ENCODE measurements around the gene DDIT4. TPM values are rescaled to one million over a fixed set of nuclear protein-coding genes. Genes with fewer than 3 reads are reported as not detected.

Gene DDIT4
- total RNA-seq, 1 donor from 2014 or later = 36.9 TPM

DNA sequence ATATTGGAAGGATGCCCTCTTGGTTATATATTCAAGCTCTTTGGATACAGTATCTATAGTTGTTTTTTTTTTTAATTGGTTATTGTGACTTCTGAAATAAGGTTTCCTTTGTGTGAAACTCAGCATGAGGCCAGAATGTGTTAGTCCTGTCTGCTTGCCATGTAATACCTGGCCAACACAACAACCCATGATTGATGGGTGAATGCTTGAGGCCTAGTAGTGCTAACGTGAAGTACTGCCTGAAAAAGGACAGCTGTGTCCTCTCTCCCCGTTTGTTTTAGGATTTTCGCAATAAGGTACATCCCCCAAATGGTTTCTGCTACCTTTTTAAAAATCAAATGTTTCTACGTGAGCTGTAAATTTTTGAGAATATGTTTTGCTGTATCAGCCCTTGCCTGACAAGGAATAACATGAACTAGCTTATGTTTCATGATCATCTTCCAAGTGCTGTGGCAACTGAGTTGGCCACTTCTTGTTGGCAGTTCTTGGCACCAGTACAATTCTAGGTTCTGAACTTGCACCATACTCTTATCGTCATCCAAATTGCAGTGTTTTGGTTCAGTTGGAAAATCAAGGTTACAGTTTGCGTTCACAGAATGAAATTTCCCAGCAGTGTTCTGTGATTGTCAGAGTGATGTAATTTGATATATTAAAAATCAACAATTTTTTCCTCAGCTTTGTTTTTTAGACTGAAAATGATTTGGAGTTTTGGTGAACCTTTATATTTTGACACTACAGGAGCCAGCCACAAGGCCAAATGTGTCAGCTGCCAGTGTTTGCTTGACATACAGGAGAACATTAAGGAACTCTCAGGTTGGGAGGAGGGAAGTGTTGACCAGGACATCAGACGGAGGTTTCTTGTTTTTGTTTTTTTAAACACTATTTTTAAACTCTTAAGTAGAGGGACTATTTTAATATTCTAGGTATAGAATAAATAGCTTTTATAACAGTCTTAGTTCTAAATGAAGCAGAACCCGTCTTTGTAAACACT, 44.2 kb upstream of the DDIT4 start:
- TF ChIP-seq, protein P1, sequence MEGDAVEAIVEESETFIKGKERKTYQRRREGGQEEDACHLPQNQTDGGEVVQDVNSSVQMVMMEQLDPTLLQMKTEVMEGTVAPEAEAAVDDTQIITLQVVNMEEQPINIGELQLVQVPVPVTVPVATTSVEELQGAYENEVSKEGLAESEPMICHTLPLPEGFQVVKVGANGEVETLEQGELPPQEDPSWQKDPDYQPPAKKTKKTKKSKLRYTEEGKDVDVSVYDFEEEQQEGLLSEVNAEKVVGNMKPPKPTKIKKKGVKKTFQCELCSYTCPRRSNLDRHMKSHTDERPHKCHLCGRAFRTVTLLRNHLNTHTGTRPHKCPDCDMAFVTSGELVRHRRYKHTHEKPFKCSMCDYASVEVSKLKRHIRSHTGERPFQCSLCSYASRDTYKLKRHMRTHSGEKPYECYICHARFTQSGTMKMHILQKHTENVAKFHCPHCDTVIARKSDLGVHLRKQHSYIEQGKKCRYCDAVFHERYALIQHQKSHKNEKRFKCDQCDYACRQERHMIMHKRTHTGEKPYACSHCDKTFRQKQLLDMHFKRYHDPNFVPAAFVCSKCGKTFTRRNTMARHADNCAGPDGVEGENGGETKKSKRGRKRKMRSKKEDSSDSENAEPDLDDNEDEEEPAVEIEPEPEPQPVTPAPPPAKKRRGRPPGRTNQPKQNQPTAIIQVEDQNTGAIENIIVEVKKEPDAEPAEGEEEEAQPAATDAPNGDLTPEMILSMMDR (IDR thresholded peaks at IDR 0.05; ENCODE audit: unreplicated experiment) = no peak
- H3K36me3 Mint-ChIP-seq (ENCODE audit: insufficient read depth) = peaks cover 16% of the 10 kb centered on the region
- no peaks in the 10 kb centered on the region for H3K27me3 Mint-ChIP-seq
- H3K27ac Mint-ChIP-seq = peak overlapping the region; percentile 92
- peaks cover 17% of the 10 kb centered on the region for H3K4me1 Mint-ChIP-seq (ENCODE audit: low read depth)
- no peak for DNase-seq (ENCODE audit: low spot score, unreplicated experiment)
- no peak overlapping the region for H3K4me3 Mint-ChIP-seq (ENCODE audit: low read depth)
- H3K9me3 Mint-ChIP-seq (ENCODE audit: low read depth) = no peaks in the 10 kb centered on the region

DNA sequence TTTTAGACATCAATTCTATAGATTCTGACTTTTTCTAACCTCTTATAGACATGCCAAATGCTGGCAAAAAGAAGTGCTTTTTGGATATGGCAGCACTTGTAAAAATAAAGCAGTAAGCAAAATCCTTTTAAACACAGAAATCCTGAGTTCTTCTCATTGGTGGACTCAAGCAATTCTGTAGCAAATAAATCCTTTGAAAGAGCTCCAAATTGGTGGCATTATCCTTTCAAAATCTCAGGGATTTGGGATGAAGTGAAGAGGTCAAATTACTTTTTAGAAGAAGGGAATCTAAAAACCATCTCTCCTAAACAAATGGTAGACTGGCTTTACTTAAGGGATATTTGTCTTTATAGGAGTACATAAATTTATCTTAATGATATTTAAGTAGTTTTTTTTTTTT, 40.1 kb upstream of the DDIT4 start:
- H3K27me3 Mint-ChIP-seq = no peaks in the 10 kb centered on the region
- no peaks in the 10 kb centered on the region for H3K9me3 Mint-ChIP-seq (ENCODE audit: low read depth)
- DNase-seq (ENCODE audit: low spot score, unreplicated experiment) = no peak
- H3K36me3 Mint-ChIP-seq (ENCODE audit: insufficient read depth) = peaks cover 22% of the 10 kb centered on the region
- H3K27ac Mint-ChIP-seq = no peak overlapping the region
- TF ChIP-seq, protein P1 (IDR thresholded peaks at IDR 0.05; ENCODE audit: unreplicated experiment) = no peak
- H3K4me3 Mint-ChIP-seq (ENCODE audit: low read depth) = no peak overlapping the region
- H3K4me1 Mint-ChIP-seq (ENCODE audit: low read depth) = peaks cover 13% of the 10 kb centered on the region

DNA sequence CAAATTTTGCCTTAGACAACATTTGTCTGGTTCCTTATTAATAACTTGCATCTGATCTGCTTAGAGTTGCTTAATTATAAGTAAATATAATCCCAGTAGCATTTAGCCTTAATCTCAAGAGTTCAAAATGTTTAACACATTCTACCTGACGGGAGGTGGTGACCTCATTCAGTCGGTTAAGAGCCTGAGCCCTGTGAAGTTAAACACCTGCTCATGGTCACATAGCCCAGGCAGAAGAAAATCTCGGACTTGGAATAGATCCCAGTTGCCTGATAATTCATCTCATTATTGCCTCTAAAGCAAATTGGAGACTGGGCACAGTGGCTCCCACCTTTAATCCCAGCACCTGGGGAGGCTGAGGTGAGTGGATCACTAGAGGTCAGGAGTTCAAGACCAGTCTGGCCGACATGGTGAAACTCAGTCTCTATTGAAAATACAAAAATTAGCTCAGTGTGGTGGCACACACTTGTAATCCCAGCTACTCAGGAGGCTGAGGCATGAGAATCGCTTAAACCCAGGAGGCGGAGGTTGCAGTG, 39.1 kb upstream of the DDIT4 start:
- no peaks in the 10 kb centered on the region for H3K27me3 Mint-ChIP-seq
- TF ChIP-seq, protein P1 (IDR thresholded peaks at IDR 0.05; ENCODE audit: unreplicated experiment) = no peak
- H3K27ac Mint-ChIP-seq = no peak overlapping the region
- no peak for DNase-seq (ENCODE audit: low spot score, unreplicated experiment)
- peaks cover 6% of the 10 kb centered on the region for H3K4me1 Mint-ChIP-seq (ENCODE audit: low read depth)
- no peak overlapping the region for H3K4me3 Mint-ChIP-seq (ENCODE audit: low read depth)
- H3K36me3 Mint-ChIP-seq (ENCODE audit: insufficient read depth) = peaks cover 22% of the 10 kb centered on the region
- no peaks in the 10 kb centered on the region for H3K9me3 Mint-ChIP-seq (ENCODE audit: low read depth)

DNA sequence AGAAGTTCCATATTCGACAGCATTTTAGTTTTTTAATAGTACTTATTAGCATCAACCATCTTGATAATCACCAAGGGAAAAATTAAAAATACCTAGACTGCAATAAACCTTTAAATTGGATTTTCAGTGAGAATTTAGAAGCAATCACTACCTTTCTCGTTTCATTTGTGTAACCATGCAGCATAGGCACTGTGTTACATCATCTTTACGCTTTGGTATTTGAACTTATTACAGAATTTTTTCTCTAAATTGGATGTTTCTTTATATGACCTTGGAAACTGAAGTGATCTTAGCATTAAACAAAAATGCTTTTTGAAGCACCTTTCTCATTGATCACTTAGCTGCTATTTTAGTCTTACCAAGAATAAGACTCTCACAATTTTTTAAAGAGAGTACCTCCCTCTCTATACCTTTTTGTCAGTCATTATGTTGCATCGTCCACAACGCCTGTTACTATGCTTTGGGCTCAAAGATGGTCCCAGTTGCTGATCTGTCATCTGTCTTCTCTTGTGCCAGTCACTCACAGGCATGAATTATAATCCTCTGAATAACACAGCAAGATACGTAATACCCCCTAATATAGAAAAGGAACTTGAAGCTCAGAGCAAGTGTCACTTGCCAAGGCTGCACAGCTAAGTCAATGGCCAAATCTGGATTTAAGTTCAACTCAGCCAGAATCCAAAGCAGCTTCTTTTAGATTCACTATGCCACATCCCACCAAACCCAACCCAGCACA, 38.0 kb upstream of the DDIT4 start:
- no peak overlapping the region for H3K4me3 Mint-ChIP-seq (ENCODE audit: low read depth)
- DNase-seq (ENCODE audit: low spot score, unreplicated experiment) = no peak
- peaks cover 2% of the 10 kb centered on the region for H3K4me1 Mint-ChIP-seq (ENCODE audit: low read depth)
- H3K27me3 Mint-ChIP-seq = no peaks in the 10 kb centered on the region
- peaks cover 21% of the 10 kb centered on the region for H3K36me3 Mint-ChIP-seq (ENCODE audit: insufficient read depth)
- TF ChIP-seq, protein P1 (IDR thresholded peaks at IDR 0.05; ENCODE audit: unreplicated experiment) = no peak
- peak overlapping the region; percentile 15 for H3K27ac Mint-ChIP-seq
- no peaks in the 10 kb centered on the region for H3K9me3 Mint-ChIP-seq (ENCODE audit: low read depth)

Data from progenitor cell of endocrine pancreas (in vitro differentiated cells).